GM12865 (cell line): ENCODE data around the gene COX5B.
"Not testable (repeated sequence)": the region's sequence is repeated elsewhere in the genome, so short reads cannot be mapped to it uniquely, and the experiment has no call there.

ENCODE experiments used
- DNase-seq: peaks from one replicate; pipeline ENCODE4 v3.0.0; 2010; ENCODE audit warnings: low read depth
- H3K4me3 ChIP-seq: 2 replicates; pipeline ENCODE4 v1.5.1; 2011; ENCODE audit warnings: mild to moderate bottlenecking, low read depth, low read length, control low read depth
- TF ChIP-seq, protein P1 (sequence below): IDR thresholded peaks from 2 replicates; pipeline ENCODE4 v1.5.1; 2011; ENCODE audit warnings: low read length, control low read depth, low read depth, inconsistent platforms; ENCODE audit not compliant: insufficient read depth; ENCODE audit errors: missing control alignments

COX5B gene, protein sequence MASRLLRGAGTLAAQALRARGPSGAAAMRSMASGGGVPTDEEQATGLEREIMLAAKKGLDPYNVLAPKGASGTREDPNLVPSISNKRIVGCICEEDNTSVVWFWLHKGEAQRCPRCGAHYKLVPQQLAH

DNA sequence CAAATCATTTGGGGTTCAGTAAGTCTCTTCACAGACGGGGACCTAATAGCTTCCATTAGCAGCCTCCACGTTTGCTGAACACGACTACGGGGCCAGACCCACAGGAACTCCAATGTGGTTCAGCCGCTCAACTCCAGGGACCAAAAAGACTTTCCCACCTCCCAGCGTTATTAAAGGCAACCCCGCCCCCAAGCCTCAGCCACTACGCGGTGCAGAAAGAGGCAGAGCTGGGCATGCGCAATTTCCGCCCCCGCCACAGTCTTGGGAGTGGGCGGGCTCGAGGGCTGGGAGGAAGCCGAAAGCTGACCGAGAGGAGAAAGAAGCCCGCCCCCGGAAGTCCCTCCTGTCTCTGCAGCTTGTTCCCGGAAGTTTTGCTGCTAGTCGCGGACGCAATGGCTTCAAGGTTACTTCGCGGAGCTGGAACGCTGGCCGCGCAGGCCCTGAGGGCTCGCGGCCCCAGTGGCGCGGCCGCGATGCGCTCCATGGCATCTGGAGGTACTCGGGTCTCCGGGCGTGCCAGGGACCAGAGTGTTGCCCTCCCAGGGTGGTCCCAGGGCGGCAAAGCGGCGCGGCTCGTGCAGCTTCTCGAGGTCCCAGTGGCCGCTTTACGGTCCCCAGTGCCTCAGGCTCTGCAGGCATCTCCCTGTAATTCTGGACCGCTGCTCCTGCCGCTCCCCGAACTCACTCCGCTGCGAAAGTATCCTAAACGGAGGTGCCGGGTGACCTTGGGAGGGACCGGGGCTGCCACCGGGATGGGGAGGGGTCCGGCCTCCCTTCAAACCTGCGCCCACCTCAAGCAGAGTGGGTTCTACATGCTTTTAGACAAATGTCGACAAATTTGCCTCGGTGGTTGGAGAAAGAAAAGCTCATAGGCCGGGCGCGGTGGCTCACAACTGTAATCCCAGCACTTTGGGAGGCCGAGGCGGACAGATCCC is at the start of gene COX5B:
Gene COX5B, plus strand, starts transcription at position 368 of the 935 bp plus-strand sequence. Its CDS starts 25 bp downstream, at position 393.
- peak within 1 kb of the TSS; percentile 99 for H3K4me3 ChIP-seq
- DNase-seq: peak; percentile 97
- TF ChIP-seq, protein P1, sequence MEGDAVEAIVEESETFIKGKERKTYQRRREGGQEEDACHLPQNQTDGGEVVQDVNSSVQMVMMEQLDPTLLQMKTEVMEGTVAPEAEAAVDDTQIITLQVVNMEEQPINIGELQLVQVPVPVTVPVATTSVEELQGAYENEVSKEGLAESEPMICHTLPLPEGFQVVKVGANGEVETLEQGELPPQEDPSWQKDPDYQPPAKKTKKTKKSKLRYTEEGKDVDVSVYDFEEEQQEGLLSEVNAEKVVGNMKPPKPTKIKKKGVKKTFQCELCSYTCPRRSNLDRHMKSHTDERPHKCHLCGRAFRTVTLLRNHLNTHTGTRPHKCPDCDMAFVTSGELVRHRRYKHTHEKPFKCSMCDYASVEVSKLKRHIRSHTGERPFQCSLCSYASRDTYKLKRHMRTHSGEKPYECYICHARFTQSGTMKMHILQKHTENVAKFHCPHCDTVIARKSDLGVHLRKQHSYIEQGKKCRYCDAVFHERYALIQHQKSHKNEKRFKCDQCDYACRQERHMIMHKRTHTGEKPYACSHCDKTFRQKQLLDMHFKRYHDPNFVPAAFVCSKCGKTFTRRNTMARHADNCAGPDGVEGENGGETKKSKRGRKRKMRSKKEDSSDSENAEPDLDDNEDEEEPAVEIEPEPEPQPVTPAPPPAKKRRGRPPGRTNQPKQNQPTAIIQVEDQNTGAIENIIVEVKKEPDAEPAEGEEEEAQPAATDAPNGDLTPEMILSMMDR: no peak

DNA sequence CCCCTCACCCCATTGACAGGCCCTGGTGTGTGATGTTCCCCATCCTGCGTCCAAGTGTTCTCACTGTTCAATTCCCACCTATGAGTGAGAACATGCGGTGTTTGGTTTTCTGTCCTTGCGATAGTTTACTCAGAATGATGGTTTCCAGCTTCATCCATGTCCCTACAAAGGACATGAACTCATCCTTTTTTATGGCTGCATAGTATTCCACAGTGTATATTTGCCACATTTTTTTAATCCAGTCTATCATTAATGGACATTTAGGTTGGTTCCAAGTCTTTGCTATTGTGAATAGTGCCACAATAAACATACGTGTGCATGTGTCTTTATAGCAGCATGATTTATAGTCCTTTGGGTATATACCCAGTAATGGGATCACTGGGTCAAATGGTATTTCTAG is 49.7 kb upstream of the COX5B start:
- not testable (repeated sequence) for DNase-seq, H3K4me3 ChIP-seq

DNA sequence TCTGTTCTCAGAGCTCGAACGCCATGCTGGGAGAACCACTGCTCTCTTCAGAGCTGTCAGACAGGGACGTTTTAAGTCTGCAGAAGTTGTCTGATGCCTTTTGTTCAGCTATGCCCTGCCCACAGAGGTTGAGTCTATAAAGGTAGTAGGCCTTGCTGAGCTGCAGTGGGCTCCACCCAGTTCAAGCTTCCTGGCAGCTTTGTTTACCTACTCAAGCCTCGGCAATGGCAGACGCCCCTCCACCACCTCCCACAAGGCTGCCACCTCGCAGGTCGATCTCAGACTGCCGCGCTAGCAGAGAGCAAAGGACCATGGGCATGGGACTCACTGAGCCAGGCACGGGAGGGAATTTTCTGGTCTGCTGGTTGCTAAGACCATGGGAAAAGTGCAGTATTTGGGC is 44.3 kb upstream of the COX5B start:
- not testable (repeated sequence) for H3K4me3 ChIP-seq, DNase-seq

DNA sequence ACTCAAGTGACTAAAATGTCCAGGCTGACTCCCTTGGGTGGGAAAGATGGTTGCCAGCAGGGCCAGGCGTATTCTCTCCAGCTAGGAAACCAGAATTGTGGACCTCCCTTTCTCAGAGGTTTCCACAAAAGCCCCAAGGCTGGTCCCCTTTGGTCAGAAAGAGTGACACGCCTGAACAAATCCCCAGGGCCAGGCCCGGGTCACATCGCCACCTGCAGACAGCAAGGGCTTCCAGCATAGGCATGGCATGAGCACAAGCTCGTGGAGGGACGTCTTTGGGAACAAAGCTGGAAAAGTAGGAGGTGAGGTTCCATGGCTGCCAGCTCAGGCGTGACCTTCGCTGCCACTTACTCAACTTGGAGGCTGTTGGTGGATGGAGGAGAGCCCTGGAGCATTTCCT is 40.8 kb upstream of the COX5B start:
- not testable (repeated sequence) for H3K4me3 ChIP-seq, DNase-seq

DNA sequence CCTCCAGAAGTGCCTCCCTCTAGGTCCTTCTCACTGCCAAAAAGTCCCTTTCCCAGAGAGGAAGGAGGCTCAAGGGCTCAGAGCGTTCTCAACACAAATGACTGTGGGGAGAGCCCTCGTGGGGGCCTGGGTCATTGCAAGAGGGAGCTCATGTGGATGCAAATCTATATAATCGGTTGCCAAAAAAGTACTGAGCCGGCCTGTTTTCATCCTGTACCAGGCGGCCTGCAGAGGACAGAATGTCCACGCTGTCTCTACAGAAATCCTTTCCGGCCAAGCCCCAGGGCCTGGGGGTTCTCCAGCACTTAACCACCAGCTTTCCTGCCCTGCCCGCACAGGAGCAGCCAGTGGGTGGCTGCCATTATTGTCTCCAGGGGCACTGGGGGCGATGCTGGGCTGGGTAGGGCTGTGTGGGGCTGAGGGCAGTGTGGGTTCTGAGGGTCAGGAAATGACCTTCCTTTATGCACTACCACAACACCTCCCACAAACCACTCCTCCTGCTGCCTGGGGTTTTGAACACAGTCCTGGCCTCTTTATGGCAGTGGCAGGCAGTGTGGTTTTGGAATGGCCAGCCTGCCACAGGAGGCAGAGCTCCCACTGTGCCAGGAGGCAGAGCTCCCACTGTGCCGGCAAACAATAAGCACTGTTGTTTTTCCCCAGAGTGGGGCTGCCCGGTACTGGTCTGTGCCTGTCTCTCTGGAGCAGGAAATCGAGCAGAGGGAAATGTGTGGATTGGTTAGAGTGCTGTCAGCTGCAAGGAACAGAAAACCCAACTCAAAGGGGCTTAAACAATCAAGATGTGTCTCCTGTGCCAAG is 40.1 kb upstream of the COX5B start:
- not testable (repeated sequence) for H3K4me3 ChIP-seq, DNase-seq

DNA sequence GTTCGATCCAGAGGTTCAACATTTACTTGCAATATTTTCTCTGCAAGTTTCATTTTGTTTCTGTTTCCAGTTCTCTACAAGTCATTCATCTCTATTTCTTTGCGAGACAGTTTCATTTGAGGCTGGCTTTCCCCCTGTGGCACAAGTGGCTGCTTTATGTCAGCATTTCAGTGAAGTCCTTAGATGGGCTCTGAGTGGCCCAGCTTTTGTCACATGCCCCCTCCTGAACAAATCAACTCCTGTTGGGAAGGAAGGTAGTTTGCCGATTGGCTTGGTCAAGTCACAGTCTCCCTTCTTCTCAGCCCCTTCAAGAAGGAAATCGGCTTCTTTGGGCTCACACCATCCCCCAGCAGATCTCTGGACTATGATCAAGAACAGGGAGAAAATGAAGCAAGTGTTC is 37.1 kb upstream of the COX5B start:
- not testable (repeated sequence) for H3K4me3 ChIP-seq
- DNase-seq: peak; percentile 3

DNA sequence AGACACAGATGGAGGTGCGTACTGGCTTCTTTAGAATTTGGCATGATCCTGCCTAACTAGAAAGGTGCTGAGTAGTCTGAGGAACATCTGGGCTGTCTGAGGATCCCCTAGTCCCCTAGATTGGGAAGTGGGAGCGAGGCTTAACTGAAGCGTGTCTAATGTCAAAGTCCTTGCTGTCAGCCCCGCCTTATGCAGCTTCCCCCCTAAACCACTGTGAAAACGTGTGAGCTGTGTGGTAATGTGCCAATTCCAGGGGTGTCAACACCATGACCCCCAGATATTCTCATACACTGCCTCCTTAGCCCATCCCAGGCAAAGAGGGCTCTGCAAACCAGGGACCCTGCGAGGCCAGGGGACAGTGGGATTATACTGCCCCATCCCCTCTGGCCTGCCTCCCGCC is 34.0 kb upstream of the COX5B start:
- not testable (repeated sequence) for DNase-seq, H3K4me3 ChIP-seq

DNA sequence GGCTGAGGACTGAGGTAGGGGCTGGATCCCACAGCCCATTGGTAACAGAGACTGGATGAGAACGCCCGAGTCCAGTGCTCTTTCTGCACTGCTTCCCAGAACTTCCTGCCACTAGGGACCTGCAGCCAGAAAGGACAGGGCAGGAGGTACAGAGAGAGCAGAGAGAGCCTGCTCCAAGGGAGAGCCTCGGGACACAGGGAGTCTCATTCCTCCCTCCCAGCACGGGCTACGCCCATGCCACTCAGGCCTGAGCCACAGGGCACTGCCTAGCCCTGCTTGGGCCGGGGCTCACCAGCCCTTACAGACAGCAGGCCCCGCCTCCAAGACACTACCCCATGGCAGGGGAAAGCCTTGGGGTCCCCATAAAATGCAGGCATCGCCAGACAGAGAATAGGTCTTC is 30.1 kb upstream of the COX5B start:
- H3K4me3 ChIP-seq, DNase-seq: not testable (repeated sequence)

DNA sequence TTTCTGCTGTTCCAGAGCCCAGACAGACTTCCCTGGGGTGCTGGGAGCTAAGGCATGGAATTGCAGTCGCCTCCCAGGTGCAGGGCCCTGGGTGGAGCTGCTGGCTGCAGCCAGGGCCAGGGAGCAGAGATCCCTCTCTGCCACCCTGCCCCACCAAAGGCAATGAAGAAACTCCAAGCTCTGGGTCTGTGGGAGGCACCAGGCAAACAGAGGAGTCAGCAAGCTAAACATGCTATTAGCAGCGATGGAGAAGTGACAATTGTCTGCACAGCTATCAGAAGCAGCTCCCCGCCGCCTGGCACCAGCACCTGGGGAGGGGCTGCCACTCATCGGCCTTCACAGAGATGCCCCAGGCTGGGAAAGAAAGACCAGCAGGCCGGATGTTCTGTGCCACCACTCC is 28.0 kb upstream of the COX5B start:
- H3K4me3 ChIP-seq: no peak overlapping the region
- no peak for DNase-seq
- TF ChIP-seq, protein P1: no peak

DNA sequence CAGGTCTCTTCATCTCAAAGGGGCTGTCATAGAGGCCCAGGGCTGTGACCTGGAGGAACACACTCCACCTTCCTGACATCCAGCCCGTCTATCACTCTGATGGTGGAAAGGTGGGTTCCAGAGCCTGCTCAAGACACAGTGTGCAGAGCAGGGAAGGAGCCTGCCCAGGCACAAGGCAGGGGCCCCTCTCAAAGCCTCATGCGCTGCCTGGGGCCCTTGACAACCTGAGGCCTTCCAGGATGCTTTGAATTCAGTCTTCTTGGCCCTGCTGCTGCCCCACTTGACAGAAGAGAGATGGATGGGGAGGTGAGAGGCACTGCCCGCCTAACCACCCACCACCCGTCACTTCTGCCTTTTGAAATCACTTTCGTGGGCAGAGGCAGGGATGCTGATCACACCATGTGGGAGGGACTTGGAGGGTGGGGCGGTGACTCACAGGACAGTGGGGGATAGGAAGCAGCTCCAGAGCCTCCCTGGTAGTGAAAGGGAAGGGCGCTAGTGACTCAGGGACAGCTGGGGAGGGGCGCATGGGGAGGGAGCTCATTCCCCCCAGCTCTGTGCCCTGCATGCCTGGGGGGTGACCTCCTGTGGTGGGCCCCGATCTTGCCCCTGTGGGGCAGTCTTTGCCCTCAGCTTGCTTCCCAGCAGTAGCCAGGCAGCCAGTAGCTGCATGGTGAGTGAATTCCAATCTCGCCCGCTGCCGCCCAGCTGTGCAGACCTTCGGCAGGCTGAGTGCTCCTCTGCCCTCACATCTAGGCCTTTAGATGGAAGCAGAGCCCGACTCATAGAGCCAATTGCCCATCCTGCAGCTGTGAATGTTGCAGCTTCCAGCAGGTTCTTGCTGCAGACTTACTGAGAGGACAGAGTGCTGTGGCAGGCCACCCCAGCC is 26.7 kb upstream of the COX5B start:
- not testable (repeated sequence) for DNase-seq, H3K4me3 ChIP-seq

DNA sequence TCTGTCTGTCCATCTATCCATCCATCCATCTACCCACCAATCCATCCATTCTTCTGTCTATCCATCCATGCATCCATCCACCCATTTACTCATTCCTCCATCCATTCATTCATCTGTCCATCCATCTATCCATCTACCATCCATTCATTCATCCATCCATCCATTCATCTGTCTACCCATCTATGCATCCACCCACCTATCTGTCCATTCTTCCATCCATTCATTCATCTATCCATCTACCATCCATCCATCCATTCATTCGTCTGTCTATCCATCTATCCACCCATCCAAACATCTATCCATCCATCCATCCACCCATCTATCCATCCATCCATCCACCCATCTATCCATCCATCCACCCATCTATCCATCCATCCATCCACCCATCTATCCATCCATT is 25.4 kb upstream of the COX5B start:
- DNase-seq, H3K4me3 ChIP-seq: not testable (repeated sequence)

DNA sequence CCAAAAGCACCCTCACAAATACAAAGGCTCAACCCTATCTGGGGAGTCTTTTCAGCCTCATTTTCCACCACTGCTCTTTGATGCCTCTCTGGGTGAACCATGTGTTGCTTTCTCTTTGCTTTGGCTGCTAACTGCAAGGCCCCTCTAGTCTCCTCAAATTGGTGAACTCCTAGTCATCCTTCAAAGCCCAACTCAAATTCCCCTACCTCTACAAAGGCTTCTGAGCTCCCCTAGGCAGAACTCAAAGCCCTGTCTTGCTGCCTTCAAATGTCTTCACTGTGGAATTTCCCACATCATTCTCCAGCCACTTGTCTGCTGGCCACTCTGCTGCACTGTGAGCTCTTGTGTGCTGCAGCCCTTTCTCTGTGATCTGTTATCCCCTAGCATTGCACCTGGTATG is 22.9 kb upstream of the COX5B start:
- H3K4me3 ChIP-seq, DNase-seq: not testable (repeated sequence)

DNA sequence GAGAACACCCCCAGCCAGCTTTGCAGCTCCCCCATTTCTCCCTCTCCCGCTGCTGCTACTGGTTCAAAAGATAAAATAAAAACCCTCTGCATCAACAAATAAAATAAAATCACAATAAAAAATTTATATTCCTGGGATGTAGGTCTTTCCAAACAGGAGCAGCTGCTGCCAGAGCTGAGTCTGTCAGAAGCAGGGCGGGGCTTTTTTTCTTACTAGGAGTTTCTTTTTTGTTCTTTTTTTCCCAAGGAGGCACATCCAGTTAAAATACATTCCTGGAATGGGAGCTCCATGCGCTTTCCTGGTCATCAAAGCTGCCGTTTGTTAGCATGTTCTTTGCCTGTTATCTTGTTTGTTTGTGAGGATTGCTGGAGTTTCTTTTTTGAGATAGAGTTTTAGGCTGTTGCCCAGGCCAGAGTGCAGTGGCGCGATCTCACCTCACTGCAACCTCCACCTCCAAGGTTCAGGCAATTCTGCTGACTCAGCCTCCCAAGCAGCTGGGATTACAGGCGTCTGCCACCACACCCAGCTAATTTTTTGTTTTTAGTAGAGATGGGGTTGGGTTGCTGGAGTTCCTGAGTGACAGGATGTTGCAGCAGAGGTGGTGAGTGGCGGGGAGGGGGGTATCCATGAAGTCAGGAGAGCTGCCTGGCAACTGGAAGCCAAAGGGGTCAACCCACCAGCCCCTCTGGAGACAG is 20.4 kb upstream of the COX5B start:
- H3K4me3 ChIP-seq, DNase-seq: not testable (repeated sequence)

DNA sequence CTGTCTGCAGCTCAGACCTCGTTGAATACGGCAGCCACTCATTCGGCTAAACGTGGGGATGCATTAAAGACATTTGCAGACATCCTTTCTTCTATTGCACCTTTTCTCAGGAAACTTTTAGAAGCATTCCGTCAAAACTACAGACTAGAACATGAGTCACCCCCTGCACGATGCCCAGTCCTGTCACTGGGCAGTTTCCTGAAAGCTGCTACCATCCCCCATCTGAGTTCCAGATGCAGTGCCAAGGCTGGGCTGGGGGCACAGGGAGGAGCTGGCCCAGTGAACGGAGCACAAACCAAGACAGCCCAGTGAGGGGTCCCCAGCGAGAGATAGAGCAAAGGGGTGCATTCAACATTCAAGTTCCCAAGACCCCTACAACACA is 19.8 kb upstream of the COX5B start:
- not testable (repeated sequence) for H3K4me3 ChIP-seq, DNase-seq
